Endothelial cell of umbilical vein (primary cell): ENCODE results near the gene LRP3. TPM values are rescaled to one million over a fixed set of nuclear protein-coding genes. Genes with fewer than 3 reads are reported as not detected.

Experiments used
- BruUV-seq: library from RNA; stranded (reverse); fragments of 400-500 nt; replicated peaks from 2 replicates; lab custom pipeline; 2021; lab: Mats Ljungman, UMichigan
- CTCF ChIA-PET: fragments of 300-600, 350-600 bp; sonication (Branson Sonifier 250); formaldehyde crosslinking; loops from one replicate; lab custom pipeline; 2021; ENCODE audit warnings: antibody characterized with exemption, inconsistent platforms; lab: Charles Lee
- POLR2A ChIA-PET: fragments of 300-600, 350-600 bp; sonication (Branson Sonifier 250); formaldehyde crosslinking; loops from one replicate; lab custom pipeline; 2021; ENCODE audit warnings: antibody characterized with exemption, inconsistent platforms; lab: Charles Lee
- DNase-seq: peaks from one replicate; pipeline ENCODE4 v3.0.0-alpha.2; 2011; ENCODE audit warnings: low read depth, low spot score
- FAIRE-seq: peaks from 2 replicates; lab custom pipeline; 2011; peaks lifted over from hg19 to GRCh38; lab: Jason Lieb, UNC
- H2AFZ ChIP-seq: 2 replicates; pipeline ENCODE4 v1.6.0; 2012; ENCODE audit warnings: low read depth, low read length, control low read depth, inconsistent platforms
- H3K27ac ChIP-seq: 2 replicates; pipeline ENCODE4 v1.5.1; 2011; ENCODE audit warnings: low read depth, mild to moderate bottlenecking, control low read depth, low read length, moderate library complexity; ENCODE audit not compliant: insufficient read depth
- H3K27me3 ChIP-seq, 2 experiments: 2 replicates each; pipeline versions ENCODE4 v1.6.0 to v1.6.1; 2011; ENCODE audit warnings: low read length in 2 of 2, mixed read lengths in 1 of 2; ENCODE audit not compliant: control insufficient read depth in 2 of 2, insufficient read depth in 2 of 2
- H3K36me3 ChIP-seq, 2 experiments: 2 replicates in 1 of 2; 3 replicates in 1 of 2; pipeline ENCODE4 v1.5.1; 2011; ENCODE audit warnings: low read length in 2 of 2, mild to moderate bottlenecking in 1 of 2, moderate library complexity in 1 of 2; ENCODE audit not compliant: control insufficient read depth in 2 of 2, insufficient read depth in 2 of 2; ENCODE audit errors: extremely low read depth in 1 of 2
- H3K4me1 ChIP-seq: 3 replicates; pipeline ENCODE4 v1.5.1; 2011; ENCODE audit warnings: mild to moderate bottlenecking, low read length; ENCODE audit not compliant: control insufficient read depth, insufficient read depth; ENCODE audit errors: extremely low read depth
- H3K4me2 ChIP-seq: 2 replicates; pipeline ENCODE4 v1.6.1; 2011; ENCODE audit warnings: low read length, control low read depth, mixed read lengths; ENCODE audit not compliant: insufficient read depth
- H3K4me3 ChIP-seq, 3 experiments: fragments of 200-600 bp in 1 of 3; sonication (generic), shearing (Covaris generic) in 1 of 3; replicated peaks in 1 of 3; 2 replicates each; pipeline ENCODE4 v1.5.1; 2011 to 2016; ENCODE audit warnings: control low read depth in 3 of 3, low read length in 3 of 3, mild to moderate bottlenecking in 2 of 3, inconsistent platforms in 1 of 3, low read depth in 1 of 3, moderate library complexity in 1 of 3; ENCODE audit not compliant: insufficient read depth in 1 of 3
- H3K79me2 ChIP-seq: 2 replicates; pipeline ENCODE4 v1.6.0; 2012; ENCODE audit warnings: low read length, inconsistent platforms; ENCODE audit not compliant: control insufficient read depth, insufficient read depth
- H3K9ac ChIP-seq: replicated peaks from 2 replicates; pipeline ENCODE3; 2011; ENCODE audit warnings: low read length, control low read depth; ENCODE audit not compliant: insufficient read depth; ENCODE audit errors: extremely low read depth
- H3K9me1 ChIP-seq: replicated peaks from 3 replicates; pipeline ENCODE4 v1.6.0; 2011; ENCODE audit warnings: mild to moderate bottlenecking, low read length; ENCODE audit not compliant: control insufficient read depth, insufficient read depth; ENCODE audit errors: extremely low read depth
- H3K9me3 ChIP-seq: replicated peaks from 2 replicates; pipeline ENCODE4 v1.5.1; 2012; ENCODE audit warnings: low read length, inconsistent platforms; ENCODE audit not compliant: control insufficient read depth, insufficient read depth
- H4K20me1 ChIP-seq: replicated peaks from 2 replicates; pipeline ENCODE3; 2011; ENCODE audit warnings: mild to moderate bottlenecking, low read length; ENCODE audit not compliant: control insufficient read depth, insufficient read depth; ENCODE audit errors: extremely low read depth
- EZH2 ChIP-seq: IDR thresholded peaks from 2 replicates; pipeline ENCODE4 v1.6.1; 2012; ENCODE audit warnings: borderline replicate concordance, low read depth, mild to moderate bottlenecking, moderate library complexity, low read length, inconsistent platforms; ENCODE audit not compliant: severe bottlenecking
- FOS ChIP-seq: IDR thresholded peaks from 2 replicates; pipeline ENCODE4 v1.6.1; 2011; ENCODE audit warnings: mild to moderate bottlenecking, low read length, moderate library complexity, borderline replicate concordance; ENCODE audit not compliant: insufficient read depth
- GATA2 ChIP-seq: IDR thresholded peaks from 2 replicates; pipeline ENCODE4 v1.7.0; 2011; ENCODE audit warnings: low read depth, mild to moderate bottlenecking, moderate library complexity, mixed read lengths, low read length; ENCODE audit not compliant: insufficient read length, insufficient read depth
- JUN ChIP-seq: IDR thresholded peaks from 2 replicates; pipeline ENCODE4 v1.6.1; 2011; ENCODE audit warnings: borderline replicate concordance, low read depth; ENCODE audit not compliant: insufficient read length, insufficient read depth
- MYC ChIP-seq: IDR thresholded peaks from one replicate; pipeline ENCODE4 v1.6.1; 2011; ENCODE audit warnings: mild to moderate bottlenecking, low read depth, low read length
- POLR2A ChIP-seq: IDR thresholded peaks from 2 replicates; pipeline ENCODE4 v1.6.1; 2012; ENCODE audit warnings: low read depth, mild to moderate bottlenecking, control low read depth, low read length
- POLR2AphosphoS5 ChIP-seq: IDR thresholded peaks from 2 replicates; pipeline ENCODE4 v1.6.1; 2012; ENCODE audit warnings: low read depth, mild to moderate bottlenecking, control low read depth, low read length, moderate library complexity; ENCODE audit not compliant: insufficient read depth
- dilution Hi-C: fragments of 300-500 bp; cut with MboI; formaldehyde crosslinking; loops from one replicate; pipeline ENCODE4 v1.15.0; 2019; ENCODE audit warnings: low sequenced_read_pairs; ENCODE audit not compliant: extremely low pct_ligation_motif_present
- intact Hi-C: fragments of 100-400 bp; cut with micrococcal nuclease; formaldehyde crosslinking; loops from one replicate; pipeline ENCODE4 v1.10.0; 2022
- polyA plus RNA-seq, 4 experiments: library from polyadenylated mRNA; depleted of rRNA in 3 of 4; stranded (reverse) in 3 of 4; unstranded in 1 of 4; fragments of >200 nt; gene quantifications; 2 replicates each; pipeline versions ENCODE4 v1.2.1 to v1.2.3, GENCODE V29; 2011 to 2012; ENCODE audit warnings: missing spikeins in 1 of 4
- total RNA-seq: library from RNA; stranded (reverse); gene quantifications from 2 replicates; pipeline ENCODE4 v1.2.3, GENCODE V29; 2021
- TF ChIP-seq, protein P1 (sequence below): IDR thresholded peaks from 2 replicates; pipeline ENCODE4 v1.6.1; 2011; ENCODE audit not compliant: insufficient read depth, insufficient read length
- TF ChIP-seq, protein P2 (sequence below), 2 donors: IDR thresholded peaks; 1 replicate in 1 of 2; 2 replicates in 1 of 2; pipeline ENCODE4 v1.5.1; 2011; ENCODE audit warnings: low read length in 2 of 2, mild to moderate bottlenecking in 2 of 2, moderate library complexity in 2 of 2, control low read depth in 1 of 2, inconsistent platforms in 1 of 2, low read depth in 1 of 2; ENCODE audit not compliant: insufficient read depth in 1 of 2; ENCODE audit errors: extremely low read depth in 1 of 2

The LRP3 gene
- total and polyA plus RNA-seq, 2 donors (not counting 3 experiments of a cell fraction or from before 2014, with no cell fraction given): 14.3 to 19.4 TPM

DNA sequence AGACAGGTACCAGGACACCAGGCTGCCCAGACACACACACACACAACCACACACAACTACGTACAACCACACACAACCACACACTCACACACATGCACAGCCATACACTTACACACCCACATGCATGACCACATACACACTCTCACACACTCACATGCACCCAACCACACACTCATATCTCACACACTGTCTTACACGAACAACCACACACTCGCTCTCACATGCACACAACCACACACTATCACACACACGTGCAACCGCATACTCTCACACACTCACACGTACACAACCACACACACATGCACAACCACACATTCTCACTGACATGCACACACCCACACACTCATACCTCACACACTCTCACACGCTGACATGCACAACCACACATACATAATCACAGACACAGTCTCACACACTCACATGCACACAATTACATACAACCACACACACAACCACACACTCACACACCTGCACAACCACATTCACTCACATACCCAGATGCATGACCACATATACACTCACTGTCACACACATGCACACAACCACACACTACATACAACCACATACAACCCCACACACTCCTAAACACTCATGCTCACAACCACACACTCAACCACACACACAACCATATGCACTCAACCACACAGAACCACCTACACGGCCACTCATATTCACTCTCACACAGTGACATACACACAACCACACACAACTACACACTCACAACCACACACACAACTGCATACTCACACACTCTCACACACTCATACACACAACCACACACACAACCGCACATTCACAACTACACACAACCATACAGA, 39.1 kb downstream of the LRP3 start:
- DNase-seq: no peak
- TF ChIP-seq, protein P1, sequence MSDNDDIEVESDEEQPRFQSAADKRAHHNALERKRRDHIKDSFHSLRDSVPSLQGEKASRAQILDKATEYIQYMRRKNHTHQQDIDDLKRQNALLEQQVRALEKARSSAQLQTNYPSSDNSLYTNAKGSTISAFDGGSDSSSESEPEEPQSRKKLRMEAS: no peak
- TF ChIP-seq FOS (no peak), GATA2 (no peak), JUN (no peak), POLR2A (no peak)
- H3K9me3 ChIP-seq: no peaks in the 10 kb centered on the region
- H3K9ac ChIP-seq: no peak overlapping the region
- FAIRE-seq: no peak
- H2AFZ ChIP-seq: no peak overlapping the region
- BruUV-seq: no TSS peak
- no peaks in the 10 kb centered on the region for H3K9me1 ChIP-seq
- H3K4me3 ChIP-seq: no peak overlapping the region
- H3K27me3 ChIP-seq: peaks cover 0 to 3% of the 10 kb centered on the region in 2 experiments
- no peak overlapping the region for H3K27ac ChIP-seq
- H3K79me2 ChIP-seq: no peaks in the 10 kb centered on the region
- POLR2A ChIA-PET: no interaction called here
- no peaks in the 10 kb centered on the region for H3K4me1 ChIP-seq
- no peaks in the 10 kb centered on the region for H3K36me3 ChIP-seq
- intact Hi-C loops (no loop called here), dilution Hi-C loops (no loop called here)
- no peaks in the 10 kb centered on the region for H4K20me1 ChIP-seq
- CTCF ChIA-PET: interaction anchor here (9.5 kb wide), 1 partner anchor 171 kb away, joined by 181 read pairs; no protein-coding TSS in a partner anchor
- no peak overlapping the region for H3K4me2 ChIP-seq

DNA sequence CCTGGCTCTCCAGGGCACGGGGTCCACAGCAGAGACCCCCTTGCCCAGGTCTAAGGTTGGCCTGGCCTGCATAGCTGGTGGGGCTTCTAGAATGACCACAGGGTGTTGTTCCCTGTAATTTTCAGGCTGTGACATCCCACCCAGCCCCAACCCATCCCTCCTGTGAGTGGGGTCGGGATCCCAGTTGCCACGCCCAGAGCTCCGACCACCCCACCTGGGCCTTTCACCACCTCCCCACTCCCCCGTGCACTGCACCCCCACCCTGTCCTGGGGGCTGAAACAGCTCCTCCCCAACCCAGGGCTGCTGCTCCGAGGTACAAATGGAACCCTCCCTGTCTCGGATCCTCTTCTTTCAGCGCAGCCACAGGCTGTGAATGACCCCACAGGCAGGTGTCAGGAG, 40.0 kb downstream of the LRP3 start:
- Histone ChIP-seq H3K27ac (no peak overlapping the region), H3K36me3 (no peaks in the 10 kb centered on the region), H3K9me3 (no peaks in the 10 kb centered on the region), H4K20me1 (no peaks in the 10 kb centered on the region), H3K9me1 (no peaks in the 10 kb centered on the region), H2AFZ (no peak overlapping the region), H3K79me2 (no peaks in the 10 kb centered on the region), H3K9ac (no peak overlapping the region), H3K4me3 (no peak overlapping the region), H3K27me3 (no peaks in the 10 kb centered on the region), H3K4me2 (no peak overlapping the region), H3K4me1 (no peaks in the 10 kb centered on the region)
- intact Hi-C loops: loop anchor here (2.0 kb wide), 1 partner anchor 69 kb away; the partner anchor contains the start of gene CEBPA
- FAIRE-seq (no peak), DNase-seq (no peak)
- dilution Hi-C loops: no loop called here
- no peak for TF ChIP-seq MYC
- no peak for TF ChIP-seq EZH2
- TF ChIP-seq, protein P1: no peak
- no peak for TF ChIP-seq JUN
- TF ChIP-seq GATA2: no peak
- TF ChIP-seq, protein P2, sequence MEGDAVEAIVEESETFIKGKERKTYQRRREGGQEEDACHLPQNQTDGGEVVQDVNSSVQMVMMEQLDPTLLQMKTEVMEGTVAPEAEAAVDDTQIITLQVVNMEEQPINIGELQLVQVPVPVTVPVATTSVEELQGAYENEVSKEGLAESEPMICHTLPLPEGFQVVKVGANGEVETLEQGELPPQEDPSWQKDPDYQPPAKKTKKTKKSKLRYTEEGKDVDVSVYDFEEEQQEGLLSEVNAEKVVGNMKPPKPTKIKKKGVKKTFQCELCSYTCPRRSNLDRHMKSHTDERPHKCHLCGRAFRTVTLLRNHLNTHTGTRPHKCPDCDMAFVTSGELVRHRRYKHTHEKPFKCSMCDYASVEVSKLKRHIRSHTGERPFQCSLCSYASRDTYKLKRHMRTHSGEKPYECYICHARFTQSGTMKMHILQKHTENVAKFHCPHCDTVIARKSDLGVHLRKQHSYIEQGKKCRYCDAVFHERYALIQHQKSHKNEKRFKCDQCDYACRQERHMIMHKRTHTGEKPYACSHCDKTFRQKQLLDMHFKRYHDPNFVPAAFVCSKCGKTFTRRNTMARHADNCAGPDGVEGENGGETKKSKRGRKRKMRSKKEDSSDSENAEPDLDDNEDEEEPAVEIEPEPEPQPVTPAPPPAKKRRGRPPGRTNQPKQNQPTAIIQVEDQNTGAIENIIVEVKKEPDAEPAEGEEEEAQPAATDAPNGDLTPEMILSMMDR (IDR thresholded peaks at IDR 0.05; ENCODE audit: extremely low read depth in 1 of 2, insufficient read depth in 1 of 2, low read depth in 1 of 2, low read length in 2 of 2): no peak
- TF ChIP-seq FOS: no peak
- TF ChIP-seq POLR2AphosphoS5: no peak
- TF ChIP-seq POLR2A: no peak
- ChIA-PET CTCF (interaction anchor here (9.5 kb wide), 1 partner anchor 170 kb away, joined by 181 read pairs; no protein-coding TSS in a partner anchor), POLR2A (no interaction called here)
- no TSS peak for BruUV-seq
